Liver (tissue), 9 donors: ENCODE data around the gene SNAI1. TPM values are rescaled to one million over a fixed set of nuclear protein-coding genes. Genes with fewer than 3 reads are reported as not detected.

Source experiments
- DNase-seq: peaks from one replicate; pipeline ENCODE4 v3.0.0-alpha.2; 2017; ENCODE audit warnings: low spot score
- H3K27ac ChIP-seq, 2 donors: one replicate each; pipeline ENCODE4 v1.7.0; 2013; ENCODE audit warnings: inconsistent platforms in 2 of 2, low read length in 2 of 2, control low read depth in 1 of 2, low read depth in 1 of 2, mild to moderate bottlenecking in 1 of 2
- H3K27me3 ChIP-seq, 4 donors: one replicate each; pipeline versions ENCODE4 v1.6.1 to v1.7.0; 2013; ENCODE audit warnings: low read length in 3 of 4, inconsistent platforms in 1 of 4, mild to moderate bottlenecking in 1 of 4, moderate library complexity in 1 of 4; ENCODE audit not compliant: control insufficient read depth in 4 of 4, insufficient read depth in 4 of 4
- H3K36me3 ChIP-seq, 4 donors: one replicate each; pipeline versions ENCODE4 v1.6.1 to v1.7.0; 2013; ENCODE audit warnings: low read length in 3 of 4, mild to moderate bottlenecking in 3 of 4, low read depth in 1 of 4, moderate library complexity in 1 of 4; ENCODE audit not compliant: control insufficient read depth in 4 of 4, insufficient read depth in 3 of 4
- H3K4me1 ChIP-seq, 4 donors: one replicate each; pipeline versions ENCODE4 v1.6.1 to v1.7.0; 2013; ENCODE audit warnings: low read length in 3 of 4, mild to moderate bottlenecking in 3 of 4, moderate library complexity in 1 of 4; ENCODE audit not compliant: control insufficient read depth in 4 of 4, insufficient read depth in 4 of 4
- H3K4me3 ChIP-seq, 3 donors: one replicate each; pipeline versions ENCODE4 v1.6.1 to v1.7.0; 2013; ENCODE audit warnings: low read length in 3 of 3, control low read depth in 1 of 3, low read depth in 1 of 3, mild to moderate bottlenecking in 1 of 3
- H3K9ac ChIP-seq, 2 donors: one replicate each; pipeline ENCODE4 v1.7.0; 2013; ENCODE audit warnings: low read length in 2 of 2, mild to moderate bottlenecking in 2 of 2, moderate library complexity in 2 of 2, control low read depth in 1 of 2, low read depth in 1 of 2
- H3K9me3 ChIP-seq, 4 donors: one replicate each; pipeline versions ENCODE4 v1.6.1 to v1.7.0; 2013; ENCODE audit warnings: low read length in 3 of 4; ENCODE audit not compliant: control insufficient read depth in 4 of 4
- CTCF ChIP-seq: fragments of 150-350 bp; IDR thresholded peaks from 2 replicates; pipeline ENCODE4 v1.5.1; 2017; ENCODE audit warnings: improper control_type of control experiment, low read depth, low read length; ENCODE audit not compliant: missing input control
- EGR1 ChIP-seq, 2 donors: IDR thresholded peaks; 2 replicates each; pipeline ENCODE4 v1.6.1; 2016 to 2018; ENCODE audit warnings: antibody characterized with exemption in 2 of 2, low read depth in 2 of 2
- FOXA1 ChIP-seq: IDR thresholded peaks from 2 replicates; pipeline ENCODE4 v1.6.1; 2016; ENCODE audit warnings: antibody characterized with exemption
- FOXA2 ChIP-seq: IDR thresholded peaks from 2 replicates; pipeline ENCODE4 v1.6.1; 2016; ENCODE audit warnings: antibody characterized with exemption
- HNF4A ChIP-seq, 2 donors: conservative IDR thresholded peaks; 2 replicates each; pipeline ENCODE4 v1.6.1; 2016; ENCODE audit warnings: antibody characterized with exemption in 2 of 2, mild to moderate bottlenecking in 2 of 2
- HNF4G ChIP-seq: IDR thresholded peaks from 2 replicates; pipeline ENCODE4 v1.6.1; 2016; ENCODE audit warnings: antibody characterized with exemption
- JUND ChIP-seq, 2 donors: IDR thresholded peaks; 2 replicates each; pipeline ENCODE4 v1.6.1; 2016; ENCODE audit warnings: antibody characterized with exemption in 2 of 2
- RAD21 ChIP-seq, 2 donors: IDR thresholded peaks; 2 replicates each; pipeline ENCODE4 v1.6.1; 2016; ENCODE audit warnings: antibody characterized with exemption in 2 of 2, mild to moderate bottlenecking in 2 of 2
- RXRA ChIP-seq, 2 donors: IDR thresholded peaks; 2 replicates each; pipeline ENCODE4 v1.6.1; 2017 to 2018; ENCODE audit warnings: antibody characterized with exemption in 2 of 2, mild to moderate bottlenecking in 1 of 2
- SP1 ChIP-seq: IDR thresholded peaks from 2 replicates; pipeline ENCODE4 v1.6.1; 2018; ENCODE audit warnings: antibody characterized with exemption, mild to moderate bottlenecking
- TAF1 ChIP-seq: conservative IDR thresholded peaks from 2 replicates; pipeline ENCODE4 v1.6.1; 2016; ENCODE audit warnings: antibody characterized with exemption, mild to moderate bottlenecking
- YY1 ChIP-seq: IDR thresholded peaks from 2 replicates; pipeline ENCODE4 v1.6.1; 2016; ENCODE audit warnings: antibody characterized with exemption, mild to moderate bottlenecking
- WGBS: extraction: QIAGEN DNeasy Blood & Tissue Kit; methylation state at CpG from one replicate; pipeline ENCODE4 v1.1.7; 2013; 5-methylcytosine and 5-hydroxymethylcytosine counted together
- polyA plus RNA-seq, 2 donors: library from polyadenylated mRNA; stranded (reverse) in 1 of 2; unstranded in 1 of 2; fragments of 200-250 nt in 1 of 2; fragments of >200 nt in 1 of 2; fragmentation: Nextera tagmentation in 1 of 2; extraction: Ambion mirVana in 1 of 2; gene quantifications; one replicate each; pipeline versions ENCODE4 v1.2.1 to v1.2.3, GENCODE V29; 2013 to 2015
- total RNA-seq, 2 donors: library from RNA; depleted of rRNA; stranded (reverse); fragments of >200 nt; gene quantifications; one replicate each; pipeline ENCODE4 v1.2.3, GENCODE V29; 2014
- TF ChIP-seq, protein P1 (sequence below): IDR thresholded peaks from 2 replicates; pipeline ENCODE4 v1.6.1; 2016; ENCODE audit warnings: antibody characterized with exemption
- TF ChIP-seq, protein P2 (sequence below): IDR thresholded peaks from 2 replicates; pipeline ENCODE4 v1.6.1; 2016; ENCODE audit warnings: antibody characterized with exemption
- TF ChIP-seq, protein P3 (sequence below): IDR thresholded peaks from 2 replicates; pipeline ENCODE4 v1.6.1; 2016; ENCODE audit warnings: antibody characterized with exemption, mild to moderate bottlenecking
- TF ChIP-seq, protein P4 (sequence below): IDR thresholded peaks from 2 replicates; pipeline ENCODE4 v1.6.1; 2016; ENCODE audit warnings: antibody characterized with exemption
- donor health status: healthy.
- donor health status: healthy.
- donor health status: healthy.
- donor health status: healthy.
- donor health status: healthy.

SNAI1 gene
- total and polyA plus RNA-seq, 4 donors, result 0.28 to 3.4 (median 0.60) TPM

DNA sequence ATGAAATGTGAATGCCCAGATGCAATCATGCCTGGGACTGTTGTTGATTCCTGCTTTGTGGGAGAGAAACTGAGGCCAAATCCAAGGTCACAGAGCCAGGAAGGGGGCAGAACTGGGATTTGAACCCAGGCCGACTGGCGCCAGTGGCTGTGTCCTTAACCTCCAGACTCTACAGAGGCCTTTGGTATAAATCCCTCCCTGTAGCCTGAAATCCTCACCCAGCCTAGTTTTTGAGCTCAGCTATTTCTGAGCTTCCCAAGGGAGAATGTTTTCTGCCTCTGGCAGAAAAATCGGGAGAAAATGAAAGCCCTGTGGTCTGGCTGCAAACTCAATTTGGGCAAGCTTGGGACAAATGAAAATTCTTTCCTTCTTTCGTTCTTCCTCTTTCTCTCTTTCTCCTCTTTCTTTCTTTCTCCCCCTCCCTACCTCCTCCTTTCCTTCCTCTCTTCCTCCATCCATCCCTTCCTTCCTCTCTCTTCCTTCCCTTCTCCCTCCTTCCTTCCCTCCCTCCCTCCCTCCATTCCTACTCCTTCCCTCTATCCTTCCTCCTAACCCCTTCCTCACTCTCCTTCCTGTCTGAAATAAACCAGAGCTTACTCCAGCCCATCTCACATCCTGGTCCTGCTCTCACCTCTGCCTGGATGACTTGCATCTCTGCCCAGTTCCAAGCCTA lies 34.9 kb downstream of the SNAI1 start:
- Histone ChIP-seq H3K9me3 (no peaks in the 10 kb centered on the region), H3K36me3 (no peaks in the 10 kb centered on the region), H3K9ac (no peak overlapping the region), H3K27ac (peak overlapping the region in 1 of 2 donors; percentile 8), H3K4me3 (no peak overlapping the region), H3K27me3 (no peaks in the 10 kb centered on the region), H3K4me1 (no peaks in the 10 kb centered on the region)
- 82% methylated on average over 4 of the region's 4 CpGs for whole genome bisulfite sequencing
- TF ChIP-seq HNF4A (conservative IDR thresholded peaks at IDR 0.05), result no peak
- DNase-seq, result no peak

DNA sequence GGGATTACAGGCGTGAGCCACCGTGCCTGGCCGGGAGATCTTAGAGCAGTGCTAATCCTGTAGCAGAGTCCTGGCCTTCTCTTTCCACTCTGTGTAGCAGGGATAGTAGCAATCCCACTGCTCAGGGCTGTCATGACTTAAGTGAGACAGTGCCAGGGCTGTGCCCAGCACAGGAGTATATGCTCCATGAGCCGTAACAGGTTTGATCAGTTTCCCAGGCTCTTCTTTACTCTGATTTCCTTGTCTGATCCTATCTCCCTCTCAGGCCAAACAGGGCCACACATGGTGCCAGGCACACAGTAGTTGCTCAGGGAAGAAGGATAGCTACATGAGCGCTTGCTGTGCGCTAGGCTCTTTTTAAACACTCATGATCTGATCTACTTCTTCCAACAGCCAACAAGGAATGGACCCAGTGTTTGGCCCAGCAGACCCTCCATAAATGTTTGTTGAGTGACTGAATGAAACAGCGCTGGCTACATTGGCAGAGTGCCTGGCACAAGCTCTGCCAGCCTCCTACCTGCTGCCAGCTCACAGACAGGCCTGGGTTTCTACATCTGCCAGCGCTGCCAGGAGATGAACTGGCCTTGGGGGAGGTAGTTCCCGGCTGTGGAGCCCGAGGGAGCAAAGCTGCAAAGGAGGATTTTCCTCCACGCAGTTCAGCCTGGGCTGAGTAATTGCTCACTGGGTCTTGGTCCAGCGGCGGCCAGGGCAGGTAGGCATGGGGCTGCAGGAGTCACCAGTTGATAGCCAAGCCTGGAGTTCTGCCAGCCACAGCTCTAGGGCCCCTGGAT lies 36.9 kb downstream of the SNAI1 start:
- Histone ChIP-seq H3K9me3 (no peaks in the 10 kb centered on the region), H3K4me3 (no peak overlapping the region), H3K4me1 (no peaks in the 10 kb centered on the region), H3K27me3 (no peaks in the 10 kb centered on the region), H3K9ac (no peak overlapping the region), H3K36me3 (no peaks in the 10 kb centered on the region), H3K27ac (no peak overlapping the region)
- WGBS, result 78% methylated on average over 13 of the region's 13 CpGs
- TF ChIP-seq, protein P1, sequence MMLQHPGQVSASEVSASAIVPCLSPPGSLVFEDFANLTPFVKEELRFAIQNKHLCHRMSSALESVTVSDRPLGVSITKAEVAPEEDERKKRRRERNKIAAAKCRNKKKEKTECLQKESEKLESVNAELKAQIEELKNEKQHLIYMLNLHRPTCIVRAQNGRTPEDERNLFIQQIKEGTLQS, result no peak
- no peak for TF ChIP-seq RXRA (IDR thresholded peaks at IDR 0.05)
- TF ChIP-seq, protein P2, sequence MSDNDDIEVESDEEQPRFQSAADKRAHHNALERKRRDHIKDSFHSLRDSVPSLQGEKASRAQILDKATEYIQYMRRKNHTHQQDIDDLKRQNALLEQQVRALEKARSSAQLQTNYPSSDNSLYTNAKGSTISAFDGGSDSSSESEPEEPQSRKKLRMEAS, result no peak
- DNase-seq, result no peak

GRCh38 chr20:50020288-50020687 lies 37.5 kb downstream of the SNAI1 start:
- H3K27me3 ChIP-seq, result no peaks in the 10 kb centered on the region
- H3K4me1 ChIP-seq, result no peaks in the 10 kb centered on the region
- H3K4me3 ChIP-seq, result no peak overlapping the region
- WGBS, result 72% methylated on average over 3 of the region's 3 CpGs
- TF ChIP-seq, protein P1, result no peak
- TF ChIP-seq TAF1 (no peak), RAD21 (IDR thresholded peaks at IDR 0.05) (no peak), HNF4A (conservative IDR thresholded peaks at IDR 0.05) (no peak), YY1 (no peak), JUND (IDR thresholded peaks at IDR 0.05) (no peak), RXRA (IDR thresholded peaks at IDR 0.05) (no peak), EGR1 (IDR thresholded peaks at IDR 0.05; ENCODE audit: low read depth in 2 of 2) (no peak), HNF4G (no peak), FOXA2 (no peak), FOXA1 (no peak), SP1 (no peak), CTCF (no peak)
- TF ChIP-seq, protein P3, sequence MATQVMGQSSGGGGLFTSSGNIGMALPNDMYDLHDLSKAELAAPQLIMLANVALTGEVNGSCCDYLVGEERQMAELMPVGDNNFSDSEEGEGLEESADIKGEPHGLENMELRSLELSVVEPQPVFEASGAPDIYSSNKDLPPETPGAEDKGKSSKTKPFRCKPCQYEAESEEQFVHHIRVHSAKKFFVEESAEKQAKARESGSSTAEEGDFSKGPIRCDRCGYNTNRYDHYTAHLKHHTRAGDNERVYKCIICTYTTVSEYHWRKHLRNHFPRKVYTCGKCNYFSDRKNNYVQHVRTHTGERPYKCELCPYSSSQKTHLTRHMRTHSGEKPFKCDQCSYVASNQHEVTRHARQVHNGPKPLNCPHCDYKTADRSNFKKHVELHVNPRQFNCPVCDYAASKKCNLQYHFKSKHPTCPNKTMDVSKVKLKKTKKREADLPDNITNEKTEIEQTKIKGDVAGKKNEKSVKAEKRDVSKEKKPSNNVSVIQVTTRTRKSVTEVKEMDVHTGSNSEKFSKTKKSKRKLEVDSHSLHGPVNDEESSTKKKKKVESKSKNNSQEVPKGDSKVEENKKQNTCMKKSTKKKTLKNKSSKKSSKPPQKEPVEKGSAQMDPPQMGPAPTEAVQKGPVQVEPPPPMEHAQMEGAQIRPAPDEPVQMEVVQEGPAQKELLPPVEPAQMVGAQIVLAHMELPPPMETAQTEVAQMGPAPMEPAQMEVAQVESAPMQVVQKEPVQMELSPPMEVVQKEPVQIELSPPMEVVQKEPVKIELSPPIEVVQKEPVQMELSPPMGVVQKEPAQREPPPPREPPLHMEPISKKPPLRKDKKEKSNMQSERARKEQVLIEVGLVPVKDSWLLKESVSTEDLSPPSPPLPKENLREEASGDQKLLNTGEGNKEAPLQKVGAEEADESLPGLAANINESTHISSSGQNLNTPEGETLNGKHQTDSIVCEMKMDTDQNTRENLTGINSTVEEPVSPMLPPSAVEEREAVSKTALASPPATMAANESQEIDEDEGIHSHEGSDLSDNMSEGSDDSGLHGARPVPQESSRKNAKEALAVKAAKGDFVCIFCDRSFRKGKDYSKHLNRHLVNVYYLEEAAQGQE, result no peak
- TF ChIP-seq, protein P2, result no peak
- TF ChIP-seq, protein P4, sequence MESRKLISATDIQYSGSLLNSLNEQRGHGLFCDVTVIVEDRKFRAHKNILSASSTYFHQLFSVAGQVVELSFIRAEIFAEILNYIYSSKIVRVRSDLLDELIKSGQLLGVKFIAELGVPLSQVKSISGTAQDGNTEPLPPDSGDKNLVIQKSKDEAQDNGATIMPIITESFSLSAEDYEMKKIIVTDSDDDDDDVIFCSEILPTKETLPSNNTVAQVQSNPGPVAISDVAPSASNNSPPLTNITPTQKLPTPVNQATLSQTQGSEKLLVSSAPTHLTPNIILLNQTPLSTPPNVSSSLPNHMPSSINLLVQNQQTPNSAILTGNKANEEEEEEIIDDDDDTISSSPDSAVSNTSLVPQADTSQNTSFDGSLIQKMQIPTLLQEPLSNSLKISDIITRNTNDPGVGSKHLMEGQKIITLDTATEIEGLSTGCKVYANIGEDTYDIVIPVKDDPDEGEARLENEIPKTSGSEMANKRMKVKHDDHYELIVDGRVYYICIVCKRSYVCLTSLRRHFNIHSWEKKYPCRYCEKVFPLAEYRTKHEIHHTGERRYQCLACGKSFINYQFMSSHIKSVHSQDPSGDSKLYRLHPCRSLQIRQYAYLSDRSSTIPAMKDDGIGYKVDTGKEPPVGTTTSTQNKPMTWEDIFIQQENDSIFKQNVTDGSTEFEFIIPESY, result no peak
- H3K9ac ChIP-seq, result no peak overlapping the region
- no peaks in the 10 kb centered on the region for H3K36me3 ChIP-seq
- H3K27ac ChIP-seq, result no peak overlapping the region
- DNase-seq, result no peak
- H3K9me3 ChIP-seq, result no peaks in the 10 kb centered on the region
